BLaER1 treated with 17β-estradiol and CSF1 and Interleukin-3, amounts not matched to agents 10 nM and 100 nM (cell line): ENCODE data around the gene ENTREP3.
A peak's percentile ranks its signal among the peaks of the same experiment; 100 is the strongest.

Experiments used
- H3K27ac ChIP-seq, 11 experiments: shearing (Covaris generic); formaldehyde crosslinking; 2 replicates each; pipeline ENCODE4 v1.8.1; 2022
- H3K27me3 ChIP-seq, 11 experiments: shearing (Covaris generic); formaldehyde crosslinking; 2 replicates each; pipeline ENCODE4 v1.8.1; 2022
- H3K36me3 ChIP-seq, 11 experiments: shearing (Covaris generic); formaldehyde crosslinking; 2 replicates each; pipeline ENCODE4 v1.8.1; 2022
- H3K4me1 ChIP-seq, 10 experiments: shearing (Covaris generic); formaldehyde crosslinking; 2 replicates each; pipeline ENCODE4 v1.8.1; 2022
- H3K4me2 ChIP-seq, 11 experiments: shearing (Covaris generic); formaldehyde crosslinking; 2 replicates each; pipeline ENCODE4 v1.8.1; 2022
- H3K4me3 ChIP-seq, 10 experiments: shearing (Covaris generic); formaldehyde crosslinking; 2 replicates each; pipeline ENCODE4 v1.8.1; 2022
- H3K9ac ChIP-seq, 11 experiments: shearing (Covaris generic); formaldehyde crosslinking; 2 replicates each; pipeline ENCODE4 v1.8.1; 2022
- H3K9me3 ChIP-seq, 11 experiments: shearing (Covaris generic); formaldehyde crosslinking; replicated peaks in 1 of 11; 2 replicates each; pipeline ENCODE4 v1.8.1; 2022
- H4K20me1 ChIP-seq, 11 experiments: shearing (Covaris generic); formaldehyde crosslinking; 2 replicates each; pipeline ENCODE4 v1.8.1; 2022
- Cebpa-rat ChIP-seq, 11 experiments: shearing (Covaris generic); IDR thresholded peaks; 2 replicates each; pipeline ENCODE4 v1.8.1; 2022

The ENTREP3 gene, protein sequence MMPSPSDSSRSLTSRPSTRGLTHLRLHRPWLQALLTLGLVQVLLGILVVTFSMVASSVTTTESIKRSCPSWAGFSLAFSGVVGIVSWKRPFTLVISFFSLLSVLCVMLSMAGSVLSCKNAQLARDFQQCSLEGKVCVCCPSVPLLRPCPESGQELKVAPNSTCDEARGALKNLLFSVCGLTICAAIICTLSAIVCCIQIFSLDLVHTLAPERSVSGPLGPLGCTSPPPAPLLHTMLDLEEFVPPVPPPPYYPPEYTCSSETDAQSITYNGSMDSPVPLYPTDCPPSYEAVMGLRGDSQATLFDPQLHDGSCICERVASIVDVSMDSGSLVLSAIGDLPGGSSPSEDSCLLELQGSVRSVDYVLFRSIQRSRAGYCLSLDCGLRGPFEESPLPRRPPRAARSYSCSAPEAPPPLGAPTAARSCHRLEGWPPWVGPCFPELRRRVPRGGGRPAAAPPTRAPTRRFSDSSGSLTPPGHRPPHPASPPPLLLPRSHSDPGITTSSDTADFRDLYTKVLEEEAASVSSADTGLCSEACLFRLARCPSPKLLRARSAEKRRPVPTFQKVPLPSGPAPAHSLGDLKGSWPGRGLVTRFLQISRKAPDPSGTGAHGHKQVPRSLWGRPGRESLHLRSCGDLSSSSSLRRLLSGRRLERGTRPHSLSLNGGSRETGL

GRCh38 chr1:155255243-155256007 is at the start of gene ENTREP3:
Gene ENTREP3, minus strand, starts transcription at chr1:155255483. Its CDS starts 606 bp downstream, at chr1:155254877.
- Histone ChIP-seq H3K4me3 (peak within 1 kb of the TSS; percentile 68 to 85 (median 74)), H3K27ac (peak within 1 kb of the TSS; percentile 69 to 88 (median 78))
- TF ChIP-seq Cebpa-rat (IDR thresholded peaks at IDR 0.05) = no peak

DNA sequence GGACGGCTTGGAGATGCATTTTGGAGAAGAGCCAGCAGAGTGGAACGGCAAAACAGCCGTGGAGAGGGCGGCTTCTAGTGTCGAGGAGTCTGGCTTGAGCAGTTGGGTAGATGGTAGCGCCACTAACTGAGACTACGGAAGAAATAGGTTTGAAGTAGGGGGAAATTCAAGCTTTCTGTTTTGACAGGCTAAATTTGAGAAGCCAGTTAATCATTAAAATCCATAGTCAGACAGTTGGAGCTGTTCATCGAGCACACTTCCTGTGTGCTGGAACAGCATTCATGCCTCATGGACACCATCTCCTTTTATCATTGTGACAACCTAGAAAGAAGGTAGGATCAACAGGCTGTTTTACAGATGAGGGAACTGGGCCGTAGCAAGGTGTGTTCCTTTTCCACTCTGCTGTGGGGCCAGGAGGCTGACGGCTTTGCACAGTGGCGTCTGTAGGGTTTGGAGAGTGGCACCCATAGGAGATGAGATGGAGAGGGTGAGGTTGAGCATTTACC is 49.3 kb upstream of the ENTREP3 start:
- H3K36me3 ChIP-seq = no peaks in the 10 kb centered on the region
- H3K27ac ChIP-seq = no peak overlapping the region
- H3K9me3 ChIP-seq = no peaks in the 10 kb centered on the region
- no peaks in the 10 kb centered on the region for H3K27me3 ChIP-seq
- H3K4me2 ChIP-seq = no peak overlapping the region
- peaks cover 11 to 29% (median 22%) of the 10 kb centered on the region in 10 experiments for H3K4me1 ChIP-seq
- no peaks in the 10 kb centered on the region for H4K20me1 ChIP-seq
- H3K9ac ChIP-seq = no peak overlapping the region
- H3K4me3 ChIP-seq = no peak overlapping the region
- TF ChIP-seq Cebpa-rat (IDR thresholded peaks at IDR 0.05) = no peak

More at GRCh38 chr1:155255243-155256007, at the start of gene ENTREP3:
- peaks cover 0 to 24% (median 3%) of the 10 kb centered on the region in 11 experiments; a peak in 9 of 22 replicates for H4K20me1 ChIP-seq
- peaks cover 35 to 48% (median 39%) of the 10 kb centered on the region in 11 experiments for H3K36me3 ChIP-seq
- H3K4me2 ChIP-seq = peak within 1 kb of the TSS; percentile 90 to 100 (median 100)
- peak within 1 kb of the TSS; percentile 72 to 92 (median 83) for H3K9ac ChIP-seq
- H3K9me3 ChIP-seq = no peaks in the 10 kb centered on the region
- peaks cover 44 to 59% (median 53%) of the 10 kb centered on the region in 10 experiments for H3K4me1 ChIP-seq
- H3K27me3 ChIP-seq = no peaks in the 10 kb centered on the region

DNA sequence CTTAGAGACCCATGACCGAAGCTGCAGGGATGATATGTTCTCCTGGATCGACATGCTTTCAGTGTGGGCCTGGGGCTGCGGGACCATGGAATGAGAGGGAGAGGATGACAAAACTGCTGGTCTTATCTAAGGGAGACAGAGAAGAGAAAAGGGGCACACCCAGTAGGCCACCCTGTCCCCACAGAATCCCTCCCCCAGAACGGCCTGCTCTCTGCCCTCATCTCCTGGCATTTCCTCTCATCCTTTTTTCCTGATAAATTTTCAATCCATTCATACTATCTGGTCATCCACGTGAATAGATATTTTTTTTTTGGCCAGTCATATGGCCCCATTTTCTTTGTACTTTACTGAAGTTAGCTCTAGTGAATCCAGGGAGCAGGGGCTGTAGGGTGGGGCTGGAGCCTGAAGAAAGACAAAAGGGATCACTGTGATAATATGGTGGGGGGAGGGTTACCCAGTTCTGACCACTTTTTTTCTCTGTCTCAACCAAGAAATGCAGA is 46.1 kb upstream of the ENTREP3 start, which contains the start of gene PKLR:
Gene PKLR (minus strand): TSS at position 97 of the 500 bp plus-strand sequence. CDS start 43 bp downstream, at position 54.
- Histone ChIP-seq H4K20me1 (no peaks in the 10 kb centered on the region), H3K9me3 (no peaks in the 10 kb centered on the region), H3K4me2 (peak within 1 kb of the TSS in 9 of 11 experiments; percentile 7 to 60 (median 43); a peak in 11 of 22 replicates), H3K27me3 (peaks cover 0 to 3% (median 0%) of the 10 kb centered on the region in 11 experiments; a peak in 5 of 22 replicates), H3K27ac (no peak within 1 kb of the TSS), H3K4me3 (no peak within 1 kb of the TSS), H3K36me3 (no peaks in the 10 kb centered on the region), H3K9ac (no peak within 1 kb of the TSS; a peak in 1 of 22 replicates), H3K4me1 (peaks cover 0 to 15% (median 10%) of the 10 kb centered on the region in 10 experiments; a peak in 11 of 20 replicates)
- TF ChIP-seq Cebpa-rat (IDR thresholded peaks at IDR 0.05) = no peak

GRCh38 chr1:155300553-155301329 is 45.5 kb upstream of the ENTREP3 start:
- Histone ChIP-seq H3K27ac (no peak overlapping the region), H4K20me1 (no peaks in the 10 kb centered on the region), H3K9ac (no peak overlapping the region), H3K4me2 (no peak overlapping the region), H3K4me3 (no peak overlapping the region), H3K36me3 (no peaks in the 10 kb centered on the region), H3K4me1 (peaks cover 0 to 15% (median 10%) of the 10 kb centered on the region in 10 experiments; a peak in 11 of 20 replicates), H3K27me3 (peaks cover 3 to 9% (median 6%) of the 10 kb centered on the region in 11 experiments; a peak in 17 of 22 replicates), H3K9me3 (no peaks in the 10 kb centered on the region)
- no peak for TF ChIP-seq Cebpa-rat (IDR thresholded peaks at IDR 0.05)

GRCh38 chr1:155300024-155300423 is 44.7 kb upstream of the ENTREP3 start:
- no peaks in the 10 kb centered on the region for H3K9me3 ChIP-seq
- H3K27me3 ChIP-seq = peaks cover 10 to 16% (median 13%) of the 10 kb centered on the region in 11 experiments; a peak in 19 of 22 replicates
- H3K4me2 ChIP-seq = no peak overlapping the region
- no peak overlapping the region for H3K4me3 ChIP-seq
- H3K36me3 ChIP-seq = no peaks in the 10 kb centered on the region
- H3K9ac ChIP-seq = no peak overlapping the region
- H3K27ac ChIP-seq = no peak overlapping the region
- no peaks in the 10 kb centered on the region for H4K20me1 ChIP-seq
- TF ChIP-seq Cebpa-rat (IDR thresholded peaks at IDR 0.05) = no peak
- H3K4me1 ChIP-seq = peaks cover 0 to 15% (median 10%) of the 10 kb centered on the region in 10 experiments; a peak in 11 of 20 replicates

DNA sequence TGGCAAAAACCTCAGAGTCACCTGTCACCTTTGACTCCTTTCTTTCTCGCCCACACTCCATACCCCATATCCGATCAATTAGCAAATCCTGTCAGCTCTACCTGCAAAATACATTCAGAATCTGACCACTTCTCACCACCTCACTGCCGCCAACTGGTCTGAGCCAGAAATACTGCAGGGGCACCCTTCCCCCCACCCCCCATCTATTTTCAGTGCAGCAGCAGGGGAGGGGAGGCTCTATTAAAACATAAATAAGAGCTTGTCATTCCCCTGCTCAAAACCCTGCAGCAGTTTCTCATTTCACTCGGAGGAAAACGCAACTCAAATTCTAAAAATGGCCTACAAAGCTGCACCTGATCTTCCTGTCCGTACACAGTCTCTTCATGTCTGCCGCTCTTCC is 42.1 kb upstream of the ENTREP3 start:
- H3K36me3 ChIP-seq = no peaks in the 10 kb centered on the region
- TF ChIP-seq Cebpa-rat (IDR thresholded peaks at IDR 0.05) = no peak

DNA sequence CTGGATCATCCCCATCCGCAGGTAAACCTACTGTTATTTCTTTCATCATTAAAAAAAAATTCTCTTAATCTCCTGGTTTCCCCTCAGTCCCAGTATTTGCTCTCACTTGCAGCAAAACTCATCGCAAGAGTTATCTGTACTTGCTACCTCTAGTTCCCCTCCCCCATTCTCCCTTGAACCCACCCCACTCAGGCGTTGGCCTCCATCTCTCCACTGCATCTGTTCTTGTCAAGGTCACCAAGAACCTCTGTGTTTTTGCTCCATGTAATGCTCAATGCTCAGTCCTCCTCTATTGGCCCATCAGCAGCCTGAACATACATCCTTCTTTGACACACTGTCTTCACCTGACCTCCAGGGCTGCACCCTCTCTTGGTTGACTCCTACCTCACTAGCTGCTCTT is 41.4 kb upstream of the ENTREP3 start:
- TF ChIP-seq Cebpa-rat (IDR thresholded peaks at IDR 0.05) = no peak
- Histone ChIP-seq H4K20me1 (no peaks in the 10 kb centered on the region), H3K4me1 (peaks cover 0 to 8% (median 3%) of the 10 kb centered on the region in 10 experiments; a peak in 10 of 20 replicates), H3K27me3 (peaks cover 18 to 31% (median 24%) of the 10 kb centered on the region in 11 experiments; a peak in 20 of 22 replicates), H3K4me2 (no peak overlapping the region), H3K27ac (no peak overlapping the region), H3K36me3 (no peaks in the 10 kb centered on the region), H3K9me3 (no peaks in the 10 kb centered on the region), H3K9ac (no peak overlapping the region), H3K4me3 (no peak overlapping the region)

More for the DNA sequence above, 42.1 kb upstream of the ENTREP3 start:
- Histone ChIP-seq H3K9me3 (no peaks in the 10 kb centered on the region), H3K4me3 (no peak overlapping the region), H3K27me3 (peaks cover 18 to 31% (median 24%) of the 10 kb centered on the region in 11 experiments; a peak in 20 of 22 replicates), H4K20me1 (no peaks in the 10 kb centered on the region), H3K27ac (no peak overlapping the region), H3K4me2 (0 out of 22 replicates have a peak overlapping the region, but pooled peaks of 1 of the 11 experiments have one; percentile 8), H3K4me1 (peaks cover 0 to 15% (median 9%) of the 10 kb centered on the region in 10 experiments; a peak in 11 of 20 replicates), H3K9ac (no peak overlapping the region)

DNA sequence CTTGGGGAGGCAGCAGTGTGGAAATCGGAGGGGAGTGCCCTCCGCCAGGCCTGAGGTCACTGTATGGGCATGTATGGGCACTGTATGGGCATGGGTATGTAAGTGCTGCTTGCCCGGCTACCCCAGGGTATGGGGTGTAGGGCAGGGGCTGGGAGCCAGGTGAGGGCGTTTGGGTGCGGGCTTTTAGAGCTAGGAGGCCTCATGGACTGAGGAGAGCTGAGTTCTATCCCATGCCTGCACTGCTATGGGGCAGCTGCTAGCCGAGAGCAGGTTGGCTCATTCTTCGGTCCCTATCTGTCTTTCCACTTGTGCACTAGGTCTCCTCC is 40.6 kb upstream of the ENTREP3 start:
- Histone ChIP-seq H3K27me3 (peaks cover 18 to 31% (median 24%) of the 10 kb centered on the region in 11 experiments; a peak in 20 of 22 replicates), H3K9me3 (no peaks in the 10 kb centered on the region), H3K4me2 (no peak overlapping the region), H3K4me1 (peaks cover 0 to 7% (median 0%) of the 10 kb centered on the region in 10 experiments; a peak in 1 of 20 replicates), H4K20me1 (no peaks in the 10 kb centered on the region), H3K27ac (no peak overlapping the region), H3K9ac (no peak overlapping the region), H3K4me3 (no peak overlapping the region), H3K36me3 (no peaks in the 10 kb centered on the region)
- TF ChIP-seq Cebpa-rat (IDR thresholded peaks at IDR 0.05) = no peak
